HG03095 (cell line): Measurements from ENCODE around the gene ZNF236.
"Not testable (repeated sequence)": the region's sequence is repeated elsewhere in the genome, so short reads cannot be mapped to it uniquely, and the experiment has no call there.

ENCODE experiments used
- ATAC-seq: cut with Tn5 transposase; IDR thresholded peaks from one replicate; pipeline ENCODE4 v1.9.1; 2021; ENCODE audit warnings: moderate library complexity; ENCODE audit not compliant: unreplicated experiment

The ZNF236 gene

GRCh38 chr18:76984193-76985155 lies 162.1 kb downstream of the ZNF236 start:
- ATAC-seq = no peak

GRCh38 chr18:76985156-76985950 lies 163.0 kb downstream of the ZNF236 start:
- no peak for ATAC-seq

GRCh38 chr18:76985951-76986236 lies 163.5 kb downstream of the ZNF236 start:
- no peak for ATAC-seq

- ATAC-seq = no peak
These were observed 164.0 kb downstream of the ZNF236 start for GRCh38 chr18:76986406-76986805.

GRCh38 chr18:76988031-76988826 lies 165.9 kb downstream of the ZNF236 start:
- no peak for ATAC-seq

GRCh38 chr18:76988827-76989646 lies 166.7 kb downstream of the ZNF236 start:
- no peak for ATAC-seq

GRCh38 chr18:76989647-76990190 lies 167.4 kb downstream of the ZNF236 start:
- ATAC-seq = no peak

GRCh38 chr18:76990343-76991020 lies 168.1 kb downstream of the ZNF236 start:
- not testable (repeated sequence) for ATAC-seq

- ATAC-seq = no peak
These were observed 168.8 kb downstream of the ZNF236 start for GRCh38 chr18:76991021-76991688.

GRCh38 chr18:76992226-76993084 lies 170.1 kb downstream of the ZNF236 start:
- ATAC-seq = no peak

GRCh38 chr18:76993085-76993382 lies 170.7 kb downstream of the ZNF236 start:
- ATAC-seq = no peak

GRCh38 chr18:76993573-76993972 lies 171.2 kb downstream of the ZNF236 start:
- no peak for ATAC-seq

GRCh38 chr18:76994086-76994654 lies 171.8 kb downstream of the ZNF236 start:
- no peak for ATAC-seq

GRCh38 chr18:76995896-76996295 lies 173.5 kb downstream of the ZNF236 start:
- ATAC-seq = no peak

GRCh38 chr18:76996429-76996828 lies 174.1 kb downstream of the ZNF236 start:
- no peak for ATAC-seq

- ATAC-seq = no peak
These were observed 175.8 kb downstream of the ZNF236 start for GRCh38 chr18:76997951-76998808.

- ATAC-seq = no peak
These were observed 176.7 kb downstream of the ZNF236 start for GRCh38 chr18:76999077-76999476.
